HepG2 (cell line): ENCODE measurements around the gene CLPTM1. TPM values are rescaled to one million over a fixed set of nuclear protein-coding genes. Genes with fewer than 3 reads are reported as not detected.
"Not testable (repeated sequence)": the region's sequence is repeated elsewhere in the genome, so short reads cannot be mapped to it uniquely, and the experiment has no call there.

Experiments
- ATAC-seq: fragments of 200-7000 bp; cut with Tn5 transposase; 3 replicates; pipeline ENCODE4 v1.9.1; 2020; ENCODE audit warnings: mild to moderate bottlenecking, moderate library complexity
- BruUV-seq: library from RNA; stranded (reverse); fragments of 400-500 nt; replicated peaks from 2 replicates; lab custom pipeline; 2021; lab: Mats Ljungman, UMichigan
- CTCF ChIA-PET: fragments of 300-600 bp; formaldehyde crosslinking; extraction: SDS; loops from one replicate; lab custom pipeline; 2021; ENCODE audit warnings: low total read pairs, inconsistent platforms, low intra/inter-chr PET ratio; lab: Yijun Ruan, JAX
- POLR2A ChIA-PET: fragments of 350-600 bp; sonication (Branson Sonifier 250); formaldehyde crosslinking; loops from one replicate; lab custom pipeline; 2020; ENCODE audit warnings: antibody characterized with exemption, inconsistent platforms; lab: Yijun Ruan, JAX
- DNase-seq: peaks from one replicate; pipeline ENCODE4 v3.0.0-alpha.2; 2015; ENCODE audit warnings: low spot score
- FAIRE-seq: peaks from 3 replicates; lab custom pipeline; 2011; peaks lifted over from hg19 to GRCh38; lab: Jason Lieb, UNC
- H2AFZ ChIP-seq: one replicate; pipeline ENCODE4 v1.6.1; 2011; ENCODE audit warnings: low read length, inconsistent platforms
- H3K27ac ChIP-seq: fragments of 300-600 bp; 3 replicates; pipeline ENCODE4 v1.8.0; 2011; ENCODE audit warnings: mixed run types, mild to moderate bottlenecking, mixed read lengths, low read length, inconsistent platforms; ENCODE audit not compliant: insufficient read depth; ENCODE audit errors: extremely low read length
- H3K27me3 ChIP-seq, 2 experiments: fragments of 200-600 bp in 1 of 2; 2 replicates in 1 of 2; 3 replicates in 1 of 2; pipeline versions ENCODE4 v1.6.0 to v1.8.0; 2011; ENCODE audit warnings: low read length in 2 of 2, mild to moderate bottlenecking in 2 of 2, moderate library complexity in 2 of 2, inconsistent platforms in 1 of 2; ENCODE audit not compliant: insufficient read depth in 2 of 2, control insufficient read depth in 1 of 2
- H3K36me3 ChIP-seq, 2 experiments: fragments of 200-600 bp in 1 of 2; replicated peaks in 1 of 2; 2 replicates in 1 of 2; 3 replicates in 1 of 2; pipeline versions ENCODE4 v1.5.1 to v1.8.0; 2011; ENCODE audit warnings: low read length in 2 of 2, inconsistent platforms in 1 of 2; ENCODE audit not compliant: insufficient read depth in 2 of 2, control insufficient read depth in 1 of 2
- H3K4me1 ChIP-seq: 2 replicates; pipeline ENCODE4 v1.5.1; 2012; ENCODE audit warnings: low read length, inconsistent platforms; ENCODE audit not compliant: insufficient read depth
- H3K4me2 ChIP-seq: 2 replicates; pipeline ENCODE4 v1.6.0; 2011; ENCODE audit warnings: low read depth, low read length, inconsistent platforms
- H3K4me3 ChIP-seq, 3 experiments: fragments of 200-600 bp in 1 of 3; sonication (generic), shearing (Covaris generic) in 1 of 3; replicated peaks in 1 of 3; 2 replicates each; pipeline ENCODE4 v1.5.1; 2011 to 2016; ENCODE audit warnings: low read length in 3 of 3, inconsistent platforms in 2 of 3, low read depth in 2 of 3, mild to moderate bottlenecking in 2 of 3, control low read depth in 1 of 3, mixed read lengths in 1 of 3; ENCODE audit not compliant: insufficient read depth in 1 of 3
- H3K79me2 ChIP-seq: one replicate; pipeline ENCODE4 v1.6.1; 2011; ENCODE audit warnings: low read length, inconsistent platforms; ENCODE audit not compliant: insufficient read depth
- H3K9ac ChIP-seq: 2 replicates; pipeline ENCODE4 v1.6.0; 2011; ENCODE audit warnings: mild to moderate bottlenecking, low read depth, low read length, inconsistent platforms; ENCODE audit not compliant: insufficient read depth
- H3K9me3 ChIP-seq: 2 replicates; pipeline ENCODE4 v1.5.1; 2012; ENCODE audit warnings: mild to moderate bottlenecking, low read length
- H4K20me1 ChIP-seq: 2 replicates; pipeline ENCODE4 v1.6.0; 2011; ENCODE audit warnings: inconsistent platforms, mild to moderate bottlenecking, low read length, moderate library complexity; ENCODE audit not compliant: insufficient read depth
- STAG1 ChIP-seq: sonication (generic); formaldehyde crosslinking; IDR thresholded peaks from 2 replicates; pipeline ENCODE4 v1.4.0; 2020; ENCODE audit warnings: missing genetic modification reagents
- ZNF121 ChIP-seq: sonication (generic); formaldehyde crosslinking; IDR thresholded peaks from 2 replicates; pipeline ENCODE4 v1.5.0; 2020; ENCODE audit warnings: mild to moderate bottlenecking, missing genetic modification reagents
- ZNF264 ChIP-seq: sonication (generic); formaldehyde crosslinking; IDR thresholded peaks from 2 replicates; pipeline ENCODE4 v1.4.0; 2020; ENCODE audit warnings: missing genetic modification reagents
- ZNF335 ChIP-seq: sonication (generic); formaldehyde crosslinking; IDR thresholded peaks from 2 replicates; pipeline ENCODE4 v1.4.0; 2020; ENCODE audit warnings: missing genetic modification reagents
- ZNF441 ChIP-seq: sonication (generic); formaldehyde crosslinking; IDR thresholded peaks from 2 replicates; pipeline ENCODE4 v1.7.0; 2021; ENCODE audit warnings: missing genetic modification reagents, borderline replicate concordance
- ZNF589 ChIP-seq: sonication (generic); formaldehyde crosslinking; conservative IDR thresholded peaks from 2 replicates; pipeline ENCODE4 v1.8.0; 2022; ENCODE audit warnings: mild to moderate bottlenecking, moderate library complexity, missing genetic modification reagents
- WGBS: methylation state at CpG from one replicate; pipeline ENCODE4 v1.1.6; 2017; ENCODE audit warnings: low lambda C conversion rate; 5-methylcytosine and 5-hydroxymethylcytosine counted together
- in situ Hi-C: cut with HindIII; loops from 2 replicates; pipeline ENCODE4 v1.10.0; 2017; ENCODE audit warnings: low pct_unique_long_range_greater_than_20kb; ENCODE audit not compliant: extremely low pct_ligation_motif_present
- intact Hi-C: fragments of 100-400 bp; cut with micrococcal nuclease; formaldehyde crosslinking; loops from one replicate; pipeline ENCODE4 v1.10.0; 2022; ENCODE audit not compliant: unreplicated experiment
- polyA plus RNA-seq, 8 experiments: library from polyadenylated mRNA; depleted of rRNA in 3 of 8; stranded (reverse) in 7 of 8; unstranded in 1 of 8; fragments of >200 nt; fragmentation: Illumina TruSeq in 4 of 8; extraction: Trizol in 4 of 8; gene quantifications; 2 replicates each; pipeline versions ENCODE4 v1.2.1 to v1.2.3, GENCODE V29; 2011 to 2016; ENCODE audit warnings: low read depth in 4 of 8, missing spikeins in 1 of 8, mixed read lengths in 1 of 8; ENCODE audit not compliant: insufficient read depth in 1 of 8
- total RNA-seq, 5 experiments: library from RNA; depleted of rRNA; stranded (reverse); fragments of >200 nt; fragmentation: Illumina TruSeq; extraction: Trizol; gene quantifications; 2 replicates each; pipeline ENCODE4 v1.2.3, GENCODE V29; 2016; ENCODE audit warnings: low read depth in 1 of 5
- TF ChIP-seq, protein P1 (sequence below): sonication (generic); formaldehyde crosslinking; IDR thresholded peaks from 2 replicates; pipeline ENCODE4 v1.8.1; 2022; ENCODE audit warnings: low read depth, mild to moderate bottlenecking, missing genetic modification reagents
- TF ChIP-seq, protein P2 (sequence below): sonication (generic); formaldehyde crosslinking; IDR thresholded peaks from 2 replicates; pipeline ENCODE4 v1.5.1; 2020; ENCODE audit warnings: mild to moderate bottlenecking, missing genetic modification reagents, moderate library complexity
- TF ChIP-seq, protein P3 (sequence below): sonication (generic); formaldehyde crosslinking; IDR thresholded peaks from 2 replicates; pipeline ENCODE4 v1.5.0; 2020; ENCODE audit warnings: mild to moderate bottlenecking, missing genetic modification reagents

CLPTM1 gene
- total and polyA plus RNA-seq, 2 of the 13 experiments (the other 11 are each of a cell fraction or from before 2014, with no cell fraction given), result 34.9 to 42.8 TPM

DNA sequence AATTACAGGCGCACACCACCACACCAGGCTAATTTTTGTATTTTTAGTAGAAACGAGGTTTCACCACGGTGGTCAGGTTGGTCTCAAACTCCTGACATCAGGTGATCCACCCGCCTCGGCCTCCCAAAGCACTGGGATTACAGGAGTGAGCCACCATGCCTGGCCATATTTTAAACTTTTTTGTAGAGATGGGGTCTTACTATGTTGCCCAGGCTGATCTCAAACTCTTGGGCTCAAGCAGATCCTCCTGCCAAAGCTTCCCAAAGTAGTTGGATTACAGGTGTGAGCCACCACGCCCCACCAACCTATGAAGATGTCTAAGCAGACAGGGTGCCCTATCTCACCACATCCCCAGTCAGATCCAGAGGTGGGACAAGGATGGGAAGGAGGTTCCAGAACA is 43.3 kb upstream of the CLPTM1 start:
- Histone ChIP-seq H3K4me1 (peaks cover 70% of the 10 kb centered on the region), H3K36me3 (peaks cover 5 to 21% of the 10 kb centered on the region in 2 experiments), H3K79me2 (peaks cover 26% of the 10 kb centered on the region), H3K27ac (peak overlapping the region; percentile 8)
- in situ Hi-C loops (loop anchor here (5.0 kb wide), 1 partner anchor 35 kb away; the partner anchor contains the start of gene APOC2), intact Hi-C loops (loop anchor here (1.0 kb wide), 1 partner anchor 39 kb away; no protein-coding TSS in a partner anchor)
- H3K9ac ChIP-seq, ATAC-seq, BruUV-seq, FAIRE-seq, H2AFZ ChIP-seq, H3K9me3 ChIP-seq, DNase-seq, H4K20me1 ChIP-seq, H3K4me3 ChIP-seq, H3K4me2 ChIP-seq, H3K27me3 ChIP-seq: not testable (repeated sequence)
- peak; percentile 90 for TF ChIP-seq ZNF121 (CRISPR knock-in tag)
- 0 out of 2 replicates have a peak, but pooled peaks have one; percentile 22 for TF ChIP-seq ZNF441 (CRISPR knock-in tag)
- 0 out of 2 replicates have a peak, but pooled peaks have one; percentile 12 for TF ChIP-seq ZNF589
- POLR2A ChIA-PET, result interaction anchor here (0.9 to 14.7 kb wide), 11 partner anchors 10 to 45 kb away, joined by 4 to 317 read pairs (median 15); partner anchors contain the start of genes APOC2, CLPTM1 and TOMM40
- 92% methylated on average over 6 of the region's 6 CpGs for WGBS
- CTCF ChIA-PET, result interaction anchor here (1.2 to 4.3 kb wide), 3 partner anchors 24 to 40 kb away, joined by 3 to 45 read pairs (median 10); no protein-coding TSS in a partner anchor

DNA sequence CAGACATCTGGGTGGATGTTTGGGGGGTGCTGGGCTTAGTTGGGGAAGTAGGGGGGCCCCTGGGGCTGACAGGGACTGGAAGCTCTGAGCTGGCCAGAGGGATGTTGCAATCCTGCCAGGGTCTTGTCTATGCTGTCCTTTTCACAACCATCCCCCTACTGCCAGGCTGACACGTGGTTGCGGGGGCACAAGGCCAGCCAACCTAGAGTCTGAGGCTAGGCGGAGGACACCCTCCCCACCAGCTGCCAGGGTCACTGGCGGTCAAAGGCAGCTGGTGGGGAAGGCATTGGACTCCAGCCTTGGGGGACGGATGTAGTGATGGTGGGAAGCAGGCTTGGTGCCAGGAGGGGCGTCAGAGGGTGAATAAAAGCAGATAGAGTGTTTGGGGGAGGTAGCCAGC is 42.3 kb upstream of the CLPTM1 start:
- in situ Hi-C loops (loop anchor here (5.0 kb wide), 1 partner anchor 34 kb away; the partner anchor contains the start of gene APOC2), intact Hi-C loops (no loop called here)
- peaks cover 66% of the 10 kb centered on the region for H3K4me1 ChIP-seq
- peak overlapping the region in 1 of 3 experiments; percentile 77; a peak in 2 of 6 replicates for H3K4me3 ChIP-seq
- no peaks in the 10 kb centered on the region for H3K27me3 ChIP-seq
- no peaks in the 10 kb centered on the region for H3K9me3 ChIP-seq
- peaks cover 20% of the 10 kb centered on the region for H3K79me2 ChIP-seq
- 3% methylated on average over 5 of the region's 6 CpGs for WGBS
- no TSS peak for BruUV-seq
- ChIA-PET POLR2A (interaction anchor here (0.6 to 14.7 kb wide), 13 partner anchors 8 to 44 kb away, joined by 3 to 317 read pairs (median 7); partner anchors contain the start of genes APOC2, APOE, CLPTM1 and TOMM40), CTCF (interaction anchor here (4.3 kb wide), 1 partner anchor 39 kb away, joined by 45 read pairs; no protein-coding TSS in a partner anchor)
- no peak overlapping the region for H2AFZ ChIP-seq
- peak overlapping the region; percentile 74 for H3K4me2 ChIP-seq
- ATAC-seq, result peak; percentile 16
- H4K20me1 ChIP-seq, result peaks cover under 1% of the 10 kb centered on the region; the same call in 1 of the 2 replicates
- peaks cover 3 to 12% of the 10 kb centered on the region in 2 experiments; a peak in 4 of 5 replicates for H3K36me3 ChIP-seq
- DNase-seq, result peak; percentile 72
- H3K27ac ChIP-seq, result peak overlapping the region; percentile 88
- H3K9ac ChIP-seq, result peak overlapping the region; percentile 84; the same call in 1 of the 2 replicates
- FAIRE-seq, result peak; percentile 91
- TF ChIP-seq, protein P1, sequence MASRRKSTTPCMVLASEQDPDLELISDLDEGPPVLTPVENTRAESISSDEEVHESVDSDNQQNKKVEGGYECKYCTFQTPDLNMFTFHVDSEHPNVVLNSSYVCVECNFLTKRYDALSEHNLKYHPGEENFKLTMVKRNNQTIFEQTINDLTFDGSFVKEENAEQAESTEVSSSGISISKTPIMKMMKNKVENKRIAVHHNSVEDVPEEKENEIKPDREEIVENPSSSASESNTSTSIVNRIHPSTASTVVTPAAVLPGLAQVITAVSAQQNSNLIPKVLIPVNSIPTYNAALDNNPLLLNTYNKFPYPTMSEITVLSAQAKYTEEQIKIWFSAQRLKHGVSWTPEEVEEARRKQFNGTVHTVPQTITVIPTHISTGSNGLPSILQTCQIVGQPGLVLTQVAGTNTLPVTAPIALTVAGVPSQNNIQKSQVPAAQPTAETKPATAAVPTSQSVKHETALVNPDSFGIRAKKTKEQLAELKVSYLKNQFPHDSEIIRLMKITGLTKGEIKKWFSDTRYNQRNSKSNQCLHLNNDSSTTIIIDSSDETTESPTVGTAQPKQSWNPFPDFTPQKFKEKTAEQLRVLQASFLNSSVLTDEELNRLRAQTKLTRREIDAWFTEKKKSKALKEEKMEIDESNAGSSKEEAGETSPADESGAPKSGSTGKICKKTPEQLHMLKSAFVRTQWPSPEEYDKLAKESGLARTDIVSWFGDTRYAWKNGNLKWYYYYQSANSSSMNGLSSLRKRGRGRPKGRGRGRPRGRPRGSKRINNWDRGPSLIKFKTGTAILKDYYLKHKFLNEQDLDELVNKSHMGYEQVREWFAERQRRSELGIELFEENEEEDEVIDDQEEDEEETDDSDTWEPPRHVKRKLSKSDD (CRISPR knock-in tag), result no peak
- TF ChIP-seq ZNF264 (CRISPR knock-in tag) (no peak), STAG1 (CRISPR knock-in tag) (0 out of 2 replicates have a peak, but pooled peaks have one; percentile 2), ZNF335 (CRISPR knock-in tag) (peak; percentile 34; the same call in 1 of the 2 replicates)
- TF ChIP-seq, protein P2, sequence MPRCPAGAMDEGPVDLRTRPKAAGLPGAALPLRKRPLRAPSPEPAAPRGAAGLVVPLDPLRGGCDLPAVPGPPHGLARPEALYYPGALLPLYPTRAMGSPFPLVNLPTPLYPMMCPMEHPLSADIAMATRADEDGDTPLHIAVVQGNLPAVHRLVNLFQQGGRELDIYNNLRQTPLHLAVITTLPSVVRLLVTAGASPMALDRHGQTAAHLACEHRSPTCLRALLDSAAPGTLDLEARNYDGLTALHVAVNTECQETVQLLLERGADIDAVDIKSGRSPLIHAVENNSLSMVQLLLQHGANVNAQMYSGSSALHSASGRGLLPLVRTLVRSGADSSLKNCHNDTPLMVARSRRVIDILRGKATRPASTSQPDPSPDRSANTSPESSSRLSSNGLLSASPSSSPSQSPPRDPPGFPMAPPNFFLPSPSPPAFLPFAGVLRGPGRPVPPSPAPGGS (CRISPR knock-in tag), result no peak
- TF ChIP-seq, protein P3, sequence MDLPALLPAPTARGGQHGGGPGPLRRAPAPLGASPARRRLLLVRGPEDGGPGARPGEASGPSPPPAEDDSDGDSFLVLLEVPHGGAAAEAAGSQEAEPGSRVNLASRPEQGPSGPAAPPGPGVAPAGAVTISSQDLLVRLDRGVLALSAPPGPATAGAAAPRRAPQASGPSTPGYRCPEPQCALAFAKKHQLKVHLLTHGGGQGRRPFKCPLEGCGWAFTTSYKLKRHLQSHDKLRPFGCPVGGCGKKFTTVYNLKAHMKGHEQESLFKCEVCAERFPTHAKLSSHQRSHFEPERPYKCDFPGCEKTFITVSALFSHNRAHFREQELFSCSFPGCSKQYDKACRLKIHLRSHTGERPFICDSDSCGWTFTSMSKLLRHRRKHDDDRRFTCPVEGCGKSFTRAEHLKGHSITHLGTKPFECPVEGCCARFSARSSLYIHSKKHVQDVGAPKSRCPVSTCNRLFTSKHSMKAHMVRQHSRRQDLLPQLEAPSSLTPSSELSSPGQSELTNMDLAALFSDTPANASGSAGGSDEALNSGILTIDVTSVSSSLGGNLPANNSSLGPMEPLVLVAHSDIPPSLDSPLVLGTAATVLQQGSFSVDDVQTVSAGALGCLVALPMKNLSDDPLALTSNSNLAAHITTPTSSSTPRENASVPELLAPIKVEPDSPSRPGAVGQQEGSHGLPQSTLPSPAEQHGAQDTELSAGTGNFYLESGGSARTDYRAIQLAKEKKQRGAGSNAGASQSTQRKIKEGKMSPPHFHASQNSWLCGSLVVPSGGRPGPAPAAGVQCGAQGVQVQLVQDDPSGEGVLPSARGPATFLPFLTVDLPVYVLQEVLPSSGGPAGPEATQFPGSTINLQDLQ (CRISPR knock-in tag), result no peak
